Gastroesophageal sphincter (tissue), 4 donors: ENCODE measurements around the gene CNTLN. TPM values are rescaled to one million over a fixed set of nuclear protein-coding genes. Genes with fewer than 3 reads are reported as not detected.

Experiments used
- ATAC-seq: fragments of 150-250 bp; one replicate; pipeline ENCODE4 v1.9.1; 2016; ENCODE audit warnings: mild to moderate bottlenecking, moderate library complexity
- H3K27ac ChIP-seq, 4 donors: fragments of 200-600 bp; sonication (generic) in 3 of 4; 1 replicate in 3 of 4; 2 replicates in 1 of 4; pipeline ENCODE4 v1.5.1; 2016 to 2019
- H3K27me3 ChIP-seq: fragments of 200-600 bp; sonication (generic); one replicate; pipeline ENCODE4 v1.5.1; 2019
- H3K36me3 ChIP-seq, 2 donors: fragments of 200-600 bp; sonication (generic); one replicate each; pipeline ENCODE4 v1.5.1; 2019; ENCODE audit warnings: control low read depth in 1 of 2
- H3K4me1 ChIP-seq, 3 donors: fragments of 200-600 bp; sonication (generic); 1 replicate in 2 of 3; 2 replicates in 1 of 3; pipeline ENCODE4 v1.5.1; 2016 to 2019; ENCODE audit warnings: control low read depth in 2 of 3
- H3K4me3 ChIP-seq, 2 donors: fragments of 200-600 bp; sonication (generic); one replicate each; pipeline ENCODE4 v1.5.1; 2019; ENCODE audit warnings: mild to moderate bottlenecking in 1 of 2, moderate library complexity in 1 of 2
- H3K9me3 ChIP-seq, 3 donors: fragments of 200-600 bp; sonication (generic); one replicate each; pipeline ENCODE4 v1.5.1; 2017 to 2019; ENCODE audit warnings: control low read depth in 2 of 3
- EP300 ChIP-seq: sonication (generic); formaldehyde crosslinking; IDR thresholded peaks from one replicate; pipeline ENCODE4 v1.6.1; 2017; ENCODE audit warnings: antibody characterized with exemption, mild to moderate bottlenecking
- POLR2A ChIP-seq, 2 donors: fragments of 450-650 bp; IDR thresholded peaks; one replicate each; pipeline ENCODE4 v1.6.1; 2017; ENCODE audit warnings: antibody characterized with exemption in 2 of 2, mild to moderate bottlenecking in 2 of 2, moderate library complexity in 1 of 2
- POLR2AphosphoS5 ChIP-seq: sonication (generic); formaldehyde crosslinking; IDR thresholded peaks from one replicate; pipeline ENCODE4 v1.6.1; 2017; ENCODE audit warnings: antibody characterized with exemption
- WGBS, 2 donors: methylation state at CpG; one replicate each; pipeline ENCODE4 v1.1.5; 2018; ENCODE audit warnings: low coverage in 1 of 2; 5-methylcytosine and 5-hydroxymethylcytosine counted together
- total RNA-seq, 4 donors: library from RNA; depleted of rRNA; stranded (reverse); fragments of >200 nt; gene quantifications; one replicate each; pipeline ENCODE4 v1.1.0, GENCODE V29; 2016
- TF ChIP-seq, protein P1 (sequence below), 4 experiments: fragments of 200-600 bp in 2 of 4; fragments of 450-650 bp in 2 of 4; sonication (generic) in 1 of 4; IDR thresholded peaks; one replicate each; pipeline ENCODE4 v1.5.1; 2017 to 2019; ENCODE audit warnings: antibody characterized with exemption in 4 of 4, mild to moderate bottlenecking in 2 of 4, moderate library complexity in 2 of 4

The CNTLN gene
- total RNA-seq, 4 donors from 2014 or later: 11.3 to 17.1 (median 12.9) TPM

DNA sequence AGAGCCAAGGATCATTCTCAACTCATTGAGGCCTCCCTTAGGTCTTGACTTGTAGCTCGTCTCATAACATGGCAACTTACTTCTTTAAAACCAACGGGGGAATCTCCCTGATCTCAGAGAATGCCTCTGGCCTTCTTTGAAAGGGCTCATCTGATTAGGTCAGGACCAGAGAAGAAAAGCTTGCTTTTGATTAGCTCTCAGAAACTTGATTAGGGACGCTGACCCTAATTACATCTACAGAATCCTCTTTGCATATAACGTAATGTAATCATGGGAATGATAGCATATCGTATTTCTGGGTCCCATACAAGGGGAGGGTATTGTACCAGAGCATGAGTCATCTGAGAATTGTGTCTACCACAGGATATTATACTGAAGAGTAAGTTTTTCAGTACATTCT, 318.9 kb downstream of the CNTLN start:
- 86 to 92% methylated on average over 4 to 5 of the region's 5 CpGs for WGBS, 2 donors
- Histone ChIP-seq H3K27ac (no peak overlapping the region), H3K4me3 (no peak overlapping the region), H3K36me3 (no peaks in the 10 kb centered on the region), H3K27me3 (no peaks in the 10 kb centered on the region), H3K9me3 (peaks cover 0 to 3% (median 0%) of the 10 kb centered on the region in 3 donors), H3K4me1 (no peaks in the 10 kb centered on the region)
- ATAC-seq: no peak
- TF ChIP-seq EP300: no peak
- TF ChIP-seq, protein P1, sequence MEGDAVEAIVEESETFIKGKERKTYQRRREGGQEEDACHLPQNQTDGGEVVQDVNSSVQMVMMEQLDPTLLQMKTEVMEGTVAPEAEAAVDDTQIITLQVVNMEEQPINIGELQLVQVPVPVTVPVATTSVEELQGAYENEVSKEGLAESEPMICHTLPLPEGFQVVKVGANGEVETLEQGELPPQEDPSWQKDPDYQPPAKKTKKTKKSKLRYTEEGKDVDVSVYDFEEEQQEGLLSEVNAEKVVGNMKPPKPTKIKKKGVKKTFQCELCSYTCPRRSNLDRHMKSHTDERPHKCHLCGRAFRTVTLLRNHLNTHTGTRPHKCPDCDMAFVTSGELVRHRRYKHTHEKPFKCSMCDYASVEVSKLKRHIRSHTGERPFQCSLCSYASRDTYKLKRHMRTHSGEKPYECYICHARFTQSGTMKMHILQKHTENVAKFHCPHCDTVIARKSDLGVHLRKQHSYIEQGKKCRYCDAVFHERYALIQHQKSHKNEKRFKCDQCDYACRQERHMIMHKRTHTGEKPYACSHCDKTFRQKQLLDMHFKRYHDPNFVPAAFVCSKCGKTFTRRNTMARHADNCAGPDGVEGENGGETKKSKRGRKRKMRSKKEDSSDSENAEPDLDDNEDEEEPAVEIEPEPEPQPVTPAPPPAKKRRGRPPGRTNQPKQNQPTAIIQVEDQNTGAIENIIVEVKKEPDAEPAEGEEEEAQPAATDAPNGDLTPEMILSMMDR (IDR thresholded peaks at IDR 0.05): no peak

DNA sequence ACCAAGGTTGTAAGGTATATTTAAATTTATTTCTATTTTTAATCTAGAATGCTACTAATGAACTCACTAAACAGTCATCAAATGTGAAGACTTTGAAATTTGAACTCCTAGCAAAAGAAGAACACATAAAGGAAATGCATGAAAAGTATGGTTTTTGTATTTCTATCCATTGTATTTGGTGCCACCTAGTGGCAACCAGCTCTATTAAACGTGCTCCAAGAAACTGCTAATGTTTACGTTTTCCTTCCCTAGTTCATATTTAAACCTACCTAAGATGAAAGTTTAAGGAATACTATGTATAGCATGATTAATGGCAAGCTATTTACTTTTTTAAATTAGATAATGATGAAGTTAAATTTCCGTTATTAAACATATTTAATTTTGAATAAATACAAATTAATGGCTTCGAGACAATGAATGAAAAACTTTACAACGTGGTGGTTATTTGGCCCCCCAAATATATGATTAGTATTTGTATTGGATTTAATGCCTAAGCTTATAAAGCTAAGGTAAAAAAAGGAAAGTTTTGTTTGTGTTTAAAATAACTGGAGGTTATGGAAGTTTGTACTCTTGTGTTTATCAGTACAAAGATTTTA, 328.1 kb downstream of the CNTLN start:
- Histone ChIP-seq H3K27me3 (no peaks in the 10 kb centered on the region), H3K36me3 (peaks cover 0 to 15% of the 10 kb centered on the region in 2 donors), H3K9me3 (no peaks in the 10 kb centered on the region), H3K4me3 (no peak overlapping the region), H3K4me1 (no peaks in the 10 kb centered on the region), H3K27ac (no peak overlapping the region)
- TF ChIP-seq POLR2AphosphoS5 (no peak), EP300 (no peak), POLR2A (IDR thresholded peaks at IDR 0.05) (no peak)
- TF ChIP-seq, protein P1 (IDR thresholded peaks at IDR 0.05): peak; percentile 59 to 75 (median 66)
- ATAC-seq: no peak
- WGBS, 2 donors: 40 to 44% methylated on average over 5 of the region's 5 CpGs

DNA sequence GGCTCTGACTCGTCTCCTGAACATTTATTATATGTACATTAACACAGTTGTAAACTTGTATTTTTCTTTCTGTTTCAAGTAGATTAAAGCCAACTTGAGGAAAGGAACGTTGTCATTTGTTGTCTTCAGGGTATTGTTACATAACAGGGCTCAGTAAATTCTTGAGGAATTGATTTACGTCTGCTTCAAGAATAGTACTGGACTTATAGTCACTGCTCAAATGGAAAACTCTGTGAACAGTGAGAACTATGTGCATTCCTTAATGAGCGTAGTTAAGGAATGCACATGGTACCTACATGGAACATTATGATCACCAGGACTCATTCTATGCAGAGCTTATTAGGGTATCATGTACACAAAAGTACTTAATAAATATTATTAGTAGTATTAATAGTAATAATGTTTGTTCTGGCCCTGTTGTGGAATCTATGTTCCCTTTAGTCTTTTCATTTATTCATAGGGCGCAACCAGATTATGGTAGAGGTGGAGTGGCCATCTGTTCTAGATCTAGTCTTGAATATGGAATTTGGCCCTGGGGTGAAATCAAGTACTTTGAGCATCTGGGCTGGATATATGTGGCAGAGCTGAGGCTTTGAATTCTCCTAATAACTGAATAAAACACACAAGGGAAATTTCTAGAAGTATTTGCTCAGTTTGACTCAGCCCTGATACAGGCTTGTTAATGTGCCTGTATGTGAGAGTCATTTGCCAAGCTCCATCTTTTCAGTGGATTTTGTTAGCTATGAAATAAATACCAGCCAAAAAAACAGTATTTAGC, 335.4 kb downstream of the CNTLN start:
- WGBS, 2 donors: 97% methylated on average over 5 of the region's 5 CpGs
- peaks cover 0 to 20% of the 10 kb centered on the region in 2 donors for H3K36me3 ChIP-seq
- H3K4me1 ChIP-seq: no peaks in the 10 kb centered on the region
- no peak overlapping the region for H3K4me3 ChIP-seq
- no peaks in the 10 kb centered on the region for H3K9me3 ChIP-seq
- TF ChIP-seq POLR2A (IDR thresholded peaks at IDR 0.05) (no peak), EP300 (no peak), POLR2AphosphoS5 (no peak)
- TF ChIP-seq, protein P1 (IDR thresholded peaks at IDR 0.05): no peak
- H3K27me3 ChIP-seq: no peaks in the 10 kb centered on the region
- H3K27ac ChIP-seq: no peak overlapping the region
- no peak for ATAC-seq

DNA sequence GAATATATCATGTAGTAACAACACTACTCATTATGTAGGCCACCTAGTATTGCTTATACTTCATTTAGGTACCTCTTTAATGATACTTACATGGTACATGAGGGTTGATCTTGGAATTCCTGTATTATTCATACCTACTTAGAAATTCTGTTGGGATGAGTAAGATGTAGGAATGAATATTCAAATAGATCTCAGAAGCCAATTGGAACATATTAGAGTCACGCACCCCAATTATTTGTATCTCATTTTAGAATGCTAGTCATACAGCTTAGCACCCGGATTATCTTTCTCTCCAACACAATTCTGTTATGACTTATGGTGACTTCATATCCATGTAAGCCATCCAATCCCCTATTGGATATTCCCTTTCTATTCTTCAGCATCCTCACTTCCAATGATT, 337.3 kb downstream of the CNTLN start:
- H3K27ac ChIP-seq: no peak overlapping the region
- TF ChIP-seq EP300: no peak
- no peak for TF ChIP-seq POLR2AphosphoS5
- TF ChIP-seq POLR2A (IDR thresholded peaks at IDR 0.05): no peak
- TF ChIP-seq, protein P1 (IDR thresholded peaks at IDR 0.05): no peak
- H3K4me1 ChIP-seq: no peaks in the 10 kb centered on the region
- H3K36me3 ChIP-seq: peaks cover 0 to 20% of the 10 kb centered on the region in 2 donors
- no peak overlapping the region for H3K4me3 ChIP-seq
- no peaks in the 10 kb centered on the region for H3K9me3 ChIP-seq
- no peak for ATAC-seq
- WGBS, 2 donors: 89 to 94% methylated on average over 2 of the region's 2 CpGs
- H3K27me3 ChIP-seq: no peaks in the 10 kb centered on the region

DNA sequence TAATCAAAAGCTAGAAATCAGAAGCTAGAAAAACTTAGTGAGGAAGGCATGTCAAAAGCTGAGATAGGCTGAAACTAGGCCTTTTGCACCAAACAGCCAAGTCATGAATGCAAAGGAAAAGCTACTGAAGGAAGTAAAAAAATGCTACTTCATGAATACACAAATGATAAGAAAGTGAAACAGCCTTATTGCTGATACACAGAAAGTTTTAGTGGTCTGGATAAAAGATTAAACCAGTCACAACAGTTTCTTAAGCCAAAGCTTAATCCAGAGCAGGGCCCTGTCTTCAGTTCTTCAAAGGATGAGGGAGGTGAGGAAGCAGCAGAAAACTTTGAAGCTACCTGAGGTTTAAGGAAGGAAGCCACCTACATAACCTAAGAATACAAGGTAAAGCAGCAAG, 341.6 kb downstream of the CNTLN start:
- Histone ChIP-seq H3K36me3 (peaks cover 0 to 7% of the 10 kb centered on the region in 2 donors), H3K27me3 (no peaks in the 10 kb centered on the region), H3K9me3 (no peaks in the 10 kb centered on the region), H3K4me1 (no peaks in the 10 kb centered on the region), H3K27ac (no peak overlapping the region), H3K4me3 (no peak overlapping the region)
- TF ChIP-seq, protein P1 (IDR thresholded peaks at IDR 0.05): no peak
- no peak for TF ChIP-seq POLR2AphosphoS5
- ATAC-seq: no peak
